DMS53 (cell line): ENCODE data around the gene ADGRA1.
A peak's percentile ranks its signal among the peaks of the same experiment; 100 is the strongest.
"Not testable (repeated sequence)": the region's sequence is repeated elsewhere in the genome, so short reads cannot be mapped to it uniquely, and the experiment has no call there.

Source experiments
- DNase-seq: peaks from one replicate; lab custom pipeline; 2025; lab: John Stamatoyannopoulos, UW

The ADGRA1 gene

GRCh38 chr10:133110609-133111275 is 23.0 kb downstream of the ADGRA1 start:
- no peak for DNase-seq

GRCh38 chr10:133111640-133112039 is 23.9 kb downstream of the ADGRA1 start:
- DNase-seq: not testable (repeated sequence)

GRCh38 chr10:133113146-133113830 is 25.6 kb downstream of the ADGRA1 start:
- no peak for DNase-seq

- DNase-seq: no peak
These were observed 26.1 kb downstream of the ADGRA1 start for GRCh38 chr10:133113847-133114246.

GRCh38 chr10:133114251-133114650 is 26.5 kb downstream of the ADGRA1 start:
- DNase-seq: no peak

GRCh38 chr10:133114726-133115452 is 27.2 kb downstream of the ADGRA1 start:
- no peak for DNase-seq

- DNase-seq: no peak
These were observed 27.7 kb downstream of the ADGRA1 start for GRCh38 chr10:133115453-133115842.

- DNase-seq: no peak
These were observed 28.3 kb downstream of the ADGRA1 start for GRCh38 chr10:133115976-133116375.

GRCh38 chr10:133116455-133116854 is 28.7 kb downstream of the ADGRA1 start:
- DNase-seq: no peak

GRCh38 chr10:133117036-133117687 is 29.4 kb downstream of the ADGRA1 start:
- no peak for DNase-seq

- no peak for DNase-seq
These were observed 30.0 kb downstream of the ADGRA1 start for GRCh38 chr10:133117688-133118071.

GRCh38 chr10:133121479-133121878 is 33.8 kb downstream of the ADGRA1 start:
- DNase-seq: no peak

- no peak for DNase-seq
These were observed 34.6 kb downstream of the ADGRA1 start for GRCh38 chr10:133122171-133122935.

GRCh38 chr10:133123050-133123745 is 35.5 kb downstream of the ADGRA1 start:
- DNase-seq: no peak

GRCh38 chr10:133123746-133124356 is 36.1 kb downstream of the ADGRA1 start:
- no peak for DNase-seq

- peak; percentile 39 for DNase-seq
These were observed 36.9 kb downstream of the ADGRA1 start for GRCh38 chr10:133124357-133125211.

- DNase-seq: no peak
These were observed 38.2 kb downstream of the ADGRA1 start for GRCh38 chr10:133125901-133126300.

- DNase-seq: no peak
These were observed 38.9 kb downstream of the ADGRA1 start for GRCh38 chr10:133126431-133127290.
